Measurements from ENCODE around the gene SLC2A6.

DNA sequence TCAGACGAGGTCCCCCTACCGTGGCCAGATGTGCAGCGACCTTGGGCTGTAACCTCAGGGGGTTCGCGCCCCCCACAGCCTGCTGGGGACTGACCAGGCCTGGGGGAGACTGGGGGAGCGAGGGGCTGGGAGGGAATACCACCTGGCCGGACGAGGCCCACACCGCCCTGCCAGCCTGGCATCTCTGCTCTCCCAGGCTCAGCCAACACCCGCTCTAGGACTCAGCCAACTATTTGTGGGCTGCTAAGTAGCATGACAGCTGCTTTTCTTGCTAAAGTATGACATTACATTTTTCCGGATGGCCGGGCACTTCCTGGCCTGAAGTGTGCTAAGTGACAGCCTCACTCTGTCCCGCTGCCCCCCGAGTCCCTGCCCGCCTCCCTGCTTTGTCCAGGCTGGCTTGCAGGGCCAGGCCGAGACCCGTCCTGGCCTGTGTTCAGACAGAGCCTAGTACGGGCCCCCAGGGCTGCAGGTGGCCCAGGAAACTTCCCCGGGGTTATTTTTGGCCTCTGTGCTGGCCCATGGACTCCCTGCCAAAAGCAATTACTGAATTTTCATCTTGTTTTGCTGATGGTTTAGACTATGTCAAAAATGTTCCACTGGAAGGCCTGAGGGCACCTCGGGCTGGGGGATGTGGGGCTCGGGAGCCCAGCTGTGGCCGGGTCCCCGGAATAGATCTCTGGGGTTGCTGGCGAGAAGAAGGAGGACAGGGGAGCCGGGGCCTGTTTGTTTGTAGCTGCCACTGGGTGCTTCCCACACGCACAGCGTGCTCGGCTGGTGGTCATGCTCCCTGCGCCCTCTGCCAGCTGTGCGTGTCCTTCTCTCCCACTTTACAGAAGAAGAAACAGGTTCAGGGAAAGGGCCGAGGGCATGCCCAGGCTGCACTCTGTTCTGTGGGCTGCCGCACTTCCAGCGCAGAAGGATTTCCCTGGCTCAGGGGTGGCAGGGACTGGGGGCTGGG lies 13.4 kb upstream of the SLC2A6 start:
- TF ChIP-seq, protein P1, sequence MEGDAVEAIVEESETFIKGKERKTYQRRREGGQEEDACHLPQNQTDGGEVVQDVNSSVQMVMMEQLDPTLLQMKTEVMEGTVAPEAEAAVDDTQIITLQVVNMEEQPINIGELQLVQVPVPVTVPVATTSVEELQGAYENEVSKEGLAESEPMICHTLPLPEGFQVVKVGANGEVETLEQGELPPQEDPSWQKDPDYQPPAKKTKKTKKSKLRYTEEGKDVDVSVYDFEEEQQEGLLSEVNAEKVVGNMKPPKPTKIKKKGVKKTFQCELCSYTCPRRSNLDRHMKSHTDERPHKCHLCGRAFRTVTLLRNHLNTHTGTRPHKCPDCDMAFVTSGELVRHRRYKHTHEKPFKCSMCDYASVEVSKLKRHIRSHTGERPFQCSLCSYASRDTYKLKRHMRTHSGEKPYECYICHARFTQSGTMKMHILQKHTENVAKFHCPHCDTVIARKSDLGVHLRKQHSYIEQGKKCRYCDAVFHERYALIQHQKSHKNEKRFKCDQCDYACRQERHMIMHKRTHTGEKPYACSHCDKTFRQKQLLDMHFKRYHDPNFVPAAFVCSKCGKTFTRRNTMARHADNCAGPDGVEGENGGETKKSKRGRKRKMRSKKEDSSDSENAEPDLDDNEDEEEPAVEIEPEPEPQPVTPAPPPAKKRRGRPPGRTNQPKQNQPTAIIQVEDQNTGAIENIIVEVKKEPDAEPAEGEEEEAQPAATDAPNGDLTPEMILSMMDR (conservative IDR thresholded peaks at IDR 0.05; ENCODE audit: low read depth, low read length) = no peak
- TF ChIP-seq EZH2phosphoT487 (IDR thresholded peaks at IDR 0.05; ENCODE audit: borderline replicate concordance, low read length) = no peak

Data from PC-3 (cell line).